ENCODE results near the gene RPP21. TPM values are rescaled to one million over a fixed set of nuclear protein-coding genes. Genes with fewer than 3 reads are reported as not detected.

RPP21 gene
- total and polyA plus RNA-seq, 2 of the 8 experiments (the other 6 are each of a cell fraction or from before 2014, with no cell fraction given) = 63.0 to 219 TPM

DNA sequence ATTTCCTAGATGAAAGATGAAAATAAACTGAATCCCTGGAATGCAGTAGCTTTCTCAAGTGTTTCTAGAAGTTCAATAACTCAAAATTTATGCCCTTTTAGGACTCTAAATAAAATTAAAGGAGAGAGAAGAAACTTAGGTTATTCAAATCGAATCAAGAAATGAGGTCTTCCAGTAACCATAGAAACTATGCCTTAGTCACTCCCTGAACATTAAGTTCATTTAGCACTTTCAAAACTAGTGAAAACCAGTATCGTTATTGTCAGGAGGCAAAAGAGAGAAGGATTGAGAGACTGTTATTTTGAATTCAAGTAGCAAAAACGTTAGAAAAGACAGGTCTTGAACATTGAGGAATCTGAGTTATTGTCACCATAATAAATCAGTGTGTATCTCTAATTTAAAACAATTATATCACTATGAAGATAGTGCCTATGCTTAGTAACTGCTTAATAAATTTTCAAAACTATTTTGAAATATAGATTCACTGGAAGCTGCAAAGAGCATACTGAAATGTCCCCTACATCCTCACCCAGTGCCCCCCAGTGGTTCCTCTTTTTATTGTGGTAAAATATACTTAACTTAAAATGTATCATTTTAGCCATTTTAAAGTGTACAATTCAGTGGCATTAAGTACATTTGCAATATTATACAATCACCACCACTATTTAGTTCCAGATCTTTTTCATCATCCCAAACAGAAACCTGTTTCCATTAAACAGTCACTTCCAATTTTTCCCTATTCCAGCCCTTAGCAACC lies 4.6 kb downstream of the RPP21 start (continued):
- TF ChIP-seq RAD21 (IDR thresholded peaks at IDR 0.05 in 1 of 2, conservative IDR thresholded peaks at IDR 0.05 in 1 of 2; ENCODE audit: low read depth in 2 of 2, low read length in 2 of 2) (no peak), TAF1 (IDR thresholded peaks at IDR 0.05; ENCODE audit: low read depth, low read length) (no peak), CTBP2 (IDR thresholded peaks at IDR 0.05; ENCODE audit: borderline replicate concordance, insufficient read depth, insufficient read length, low read length) (no peak), NANOG (IDR thresholded peaks at IDR 0.05; ENCODE audit: insufficient read depth, low read depth, low read length, poor library complexity, severe bottlenecking) (no peak), SP2 (IDR thresholded peaks at IDR 0.05; ENCODE audit: low read length) (no peak), POLR2A (IDR thresholded peaks at IDR 0.05; ENCODE audit: control extremely low read depth in 1 of 2, low read depth in 2 of 2, low read length in 2 of 2) (no peak), SIRT6 (IDR thresholded peaks at IDR 0.05; ENCODE audit: low read length) (no peak), TAF7 (optimal IDR thresholded peaks at IDR 0.05; ENCODE audit: borderline replicate concordance, low read depth, low read length) (no peak), CEBPB (IDR thresholded peaks at IDR 0.05; ENCODE audit: low read depth, low read length) (no peak), POLR2AphosphoS5 (IDR thresholded peaks at IDR 0.05; ENCODE audit: low read depth, low read length) (no peak)

Data from H1 (cell line).